Left lobe of liver (tissue), 2 donors: Measurements from ENCODE around the gene RAB34. TPM values are rescaled to one million over a fixed set of nuclear protein-coding genes. Genes with fewer than 3 reads are reported as not detected.
"Not testable (repeated sequence)": the region's sequence is repeated elsewhere in the genome, so short reads cannot be mapped to it uniquely, and the experiment has no call there.

Experiments used
- ATAC-seq: fragments of 200-7000 bp; cut with Tn5 transposase; one replicate; pipeline ENCODE4 v1.9.1; 2020; ENCODE audit warnings: mild to moderate bottlenecking, moderate library complexity
- DNase-seq: peaks from one replicate; pipeline ENCODE4 v3.0.0-alpha.2; 2020; ENCODE audit warnings: low spot score
- total RNA-seq: library from RNA; stranded (reverse); gene quantifications from one replicate; pipeline ENCODE4 v1.2.1, GENCODE V29; 2021
- donor health status: DM: no; HTN: no; CAD: no; lungs with moderate emphysema.
- donor health status: DM: no; HTN: yes; CAD: no.

RAB34 gene
- total RNA-seq, 1 donor from 2014 or later = 4.9 TPM

GRCh38 chr17:28746611-28747050, 29.0 kb upstream of the RAB34 start:
- DNase-seq = peak; percentile 69
- ATAC-seq = peak; percentile 15

- peak; percentile 84 for DNase-seq
These were observed 28.2 kb upstream of the RAB34 start for GRCh38 chr17:28745786-28746411.

GRCh38 chr17:28744972-28745785, 27.5 kb upstream of the RAB34 start:
- ATAC-seq (peak; percentile 4), DNase-seq (no peak)

More at GRCh38 chr17:28745786-28746411, 28.2 kb upstream of the RAB34 start:
- peak; percentile 59 for ATAC-seq

GRCh38 chr17:28744104-28744971, 26.7 kb upstream of the RAB34 start:
- peak; percentile 77 for DNase-seq
- ATAC-seq = peak; percentile 29

- ATAC-seq (peak; percentile 76), DNase-seq (peak; percentile 79)
These were observed 25.8 kb upstream of the RAB34 start, which contains the start of gene TRAF4 for GRCh38 chr17:28743243-28744103. Gene TRAF4 (plus strand): TSS chr17:28744011. CDS start chr17:28744113, 102 bp downstream.

- DNase-seq (no peak), ATAC-seq (no peak)
These were observed 24.0 kb upstream of the RAB34 start for GRCh38 chr17:28741358-28742349.

GRCh38 chr17:28740406-28741357, 23.0 kb upstream of the RAB34 start:
- no peak for DNase-seq
- no peak for ATAC-seq

GRCh38 chr17:28738680-28739384, 21.2 kb upstream of the RAB34 start:
- DNase-seq (no peak), ATAC-seq (no peak)

GRCh38 chr17:28737770-28738679, 20.4 kb upstream of the RAB34 start:
- no peak for DNase-seq
- ATAC-seq = no peak

- ATAC-seq (no peak), DNase-seq (no peak)
These were observed 19.6 kb upstream of the RAB34 start for GRCh38 chr17:28737316-28737715.

- ATAC-seq, DNase-seq: not testable (repeated sequence)
These were observed 18.5 kb upstream of the RAB34 start for GRCh38 chr17:28735913-28736769.

GRCh38 chr17:28735242-28735722, 17.6 kb upstream of the RAB34 start:
- DNase-seq (no peak), ATAC-seq (no peak)

- ATAC-seq (no peak), DNase-seq (no peak)
These were observed 17.1 kb upstream of the RAB34 start for GRCh38 chr17:28734712-28735241.

- no peak for DNase-seq
- ATAC-seq = no peak
These were observed 15.7 kb upstream of the RAB34 start for GRCh38 chr17:28733346-28733745.

GRCh38 chr17:28729950-28730330, 12.3 kb upstream of the RAB34 start:
- ATAC-seq (no peak), DNase-seq (no peak)
